HEK293T (cell line): ENCODE data around the gene CGB1.
"Not testable (repeated sequence)": the region's sequence is repeated elsewhere in the genome, so short reads cannot be mapped to it uniquely, and the experiment has no call there.

Experiments
- BHLHE40 ChIP-seq: fragments of 450-650 bp; IDR thresholded peaks from 2 replicates; pipeline ENCODE4 v1.6.1; 2016; ENCODE audit warnings: mild to moderate bottlenecking, moderate library complexity, borderline replicate concordance
- FOXA1 ChIP-seq: fragments of 450-650 bp; IDR thresholded peaks from 2 replicates; pipeline ENCODE4 v1.6.1; 2016; ENCODE audit warnings: mild to moderate bottlenecking
- FOXK2 ChIP-seq: fragments of 450-650 bp; IDR thresholded peaks from 2 replicates; pipeline ENCODE4 v1.6.1; 2016; ENCODE audit warnings: mild to moderate bottlenecking
- FOXM1 ChIP-seq: fragments of 450-650 bp; IDR thresholded peaks from 2 replicates; pipeline ENCODE4 v1.6.1; 2017; ENCODE audit warnings: mild to moderate bottlenecking, borderline replicate concordance
- L3MBTL2 ChIP-seq: fragments of 450-650 bp; conservative IDR thresholded peaks from 2 replicates; pipeline ENCODE4 v1.6.1; 2016; ENCODE audit warnings: mild to moderate bottlenecking
- SP1 ChIP-seq: fragments of 450-650 bp; IDR thresholded peaks from 2 replicates; pipeline ENCODE4 v1.6.1; 2017
- SUZ12 ChIP-seq: fragments of 450-650 bp; IDR thresholded peaks from 2 replicates; pipeline ENCODE4 v1.6.1; 2016; ENCODE audit warnings: mild to moderate bottlenecking
- TARDBP ChIP-seq: fragments of 450-650 bp; IDR thresholded peaks from 2 replicates; pipeline ENCODE4 v1.6.1; 2016
- ZNF384 ChIP-seq: fragments of 450-650 bp; IDR thresholded peaks from 2 replicates; pipeline ENCODE4 v1.6.1; 2016

DNA sequence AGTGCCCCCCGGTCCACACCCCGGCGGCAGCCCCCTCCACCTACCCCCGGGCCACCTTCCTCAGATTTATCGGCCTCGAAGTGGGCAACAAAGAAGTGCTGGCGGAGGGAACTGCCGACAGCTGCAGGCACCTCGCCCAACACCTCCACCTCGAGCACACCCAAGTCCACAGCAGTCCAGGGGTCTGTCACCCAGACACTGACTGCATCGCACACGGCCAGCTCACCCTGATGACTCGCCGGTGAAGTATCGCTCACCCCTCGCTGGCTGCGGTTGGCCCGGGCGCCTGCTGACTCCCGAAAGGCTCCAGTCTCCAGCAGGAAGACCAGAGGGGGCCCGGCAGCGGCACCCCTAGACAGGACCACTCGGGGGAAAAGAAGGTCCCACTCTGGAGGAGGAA is 11.1 kb downstream of the CGB1 start:
- TF ChIP-seq ZNF384, FOXM1, TARDBP, SUZ12, BHLHE40, L3MBTL2, FOXK2, FOXA1, SP1: not testable (repeated sequence)
